HEK293 (cell line): Measurements from ENCODE around the gene ARSJ.

ENCODE experiments used
- CTCF ChIA-PET: fragments of 350-600 bp; formaldehyde crosslinking; extraction: SDS; loops from one replicate; lab custom pipeline; 2021; ENCODE audit warnings: antibody characterized with exemption; lab: Yijun Ruan, JAX
- POLR2A ChIA-PET: fragments of 300-600 bp; formaldehyde crosslinking; extraction: SDS; loops from one replicate; lab custom pipeline; 2020; ENCODE audit warnings: antibody characterized with exemption, inconsistent platforms; lab: Yijun Ruan, JAX
- H3K27ac ChIP-seq: fragments of 200-500 bp; sonication (Bioruptor generic); 2 replicates; pipeline ENCODE4 v1.5.1; 2014; ENCODE audit warnings: low read depth, low read length, control low read depth, inconsistent platforms; ENCODE audit errors: extremely low read depth
- H3K36me3 ChIP-seq, 2 experiments: fragments of 200-500 bp in 1 of 2; sonication (Bioruptor generic) in 1 of 2; 1 replicate in 1 of 2; 2 replicates in 1 of 2; pipeline ENCODE4 v1.5.1; 2014 to 2017; ENCODE audit warnings: inconsistent platforms in 2 of 2, low read length in 2 of 2; ENCODE audit not compliant: control insufficient read depth in 2 of 2, insufficient read depth in 1 of 2
- H3K4me1 ChIP-seq: fragments of 200-500 bp; sonication (Bioruptor generic); 2 replicates; pipeline ENCODE4 v1.5.1; 2014; ENCODE audit warnings: mild to moderate bottlenecking, low read length, inconsistent platforms; ENCODE audit not compliant: control insufficient read depth, insufficient read depth
- H3K4me3 ChIP-seq: 2 replicates; pipeline ENCODE4 v1.5.1; 2011; ENCODE audit warnings: low read depth, mild to moderate bottlenecking, control low read depth, low read length, moderate library complexity
- H3K9me3 ChIP-seq: fragments of 200-500 bp; sonication (Bioruptor generic); 2 replicates; pipeline ENCODE4 v1.5.1; 2014; ENCODE audit warnings: low read depth, low read length, inconsistent platforms; ENCODE audit not compliant: control insufficient read depth, insufficient read depth
- EGR2 ChIP-seq: fragments of 450-650 bp; formaldehyde crosslinking; IDR thresholded peaks from 2 replicates; pipeline ENCODE4 v1.5.1; 2016; ENCODE audit warnings: low read depth, missing biosample characterization, missing genetic modification characterization
- HIC1 ChIP-seq: fragments of 450-650 bp; formaldehyde crosslinking; IDR thresholded peaks from 2 replicates; pipeline ENCODE4 v1.5.1; 2016; ENCODE audit warnings: missing biosample characterization, missing genetic modification characterization
- KLF10 ChIP-seq: fragments of 450-650 bp; IDR thresholded peaks from 2 replicates; pipeline ENCODE4 v1.5.1; 2018; ENCODE audit warnings: missing biosample characterization, mild to moderate bottlenecking, missing genetic modification characterization
- PATZ1 ChIP-seq: fragments of 450-650 bp; formaldehyde crosslinking; IDR thresholded peaks from 2 replicates; pipeline ENCODE4 v1.5.1; 2016; ENCODE audit warnings: missing biosample characterization, missing genetic modification characterization
- RBAK ChIP-seq: fragments of 450-650 bp; formaldehyde crosslinking; IDR thresholded peaks from 2 replicates; pipeline ENCODE4 v1.5.1; 2016; ENCODE audit warnings: missing biosample characterization, missing genetic modification characterization
- SCRT2 ChIP-seq: fragments of 450-650 bp; formaldehyde crosslinking; IDR thresholded peaks from 2 replicates; pipeline ENCODE4 v1.5.1; 2016; ENCODE audit warnings: missing biosample characterization, missing genetic modification characterization
- SETDB1 ChIP-seq: IDR thresholded peaks from one replicate; pipeline ENCODE4 v1.6.1; 2017; ENCODE audit warnings: mild to moderate bottlenecking, low read length, moderate library complexity, mixed read lengths; ENCODE audit not compliant: insufficient read length
- SP2 ChIP-seq: fragments of 450-650 bp; formaldehyde crosslinking; IDR thresholded peaks from 2 replicates; pipeline ENCODE4 v1.5.1; 2016; ENCODE audit warnings: missing biosample characterization, missing genetic modification characterization
- ZBTB1 ChIP-seq: fragments of 450-650 bp; formaldehyde crosslinking; IDR thresholded peaks from 2 replicates; pipeline ENCODE4 v1.5.1; 2016; ENCODE audit warnings: missing biosample characterization, missing genetic modification characterization
- ZBTB17 ChIP-seq: fragments of 450-650 bp; formaldehyde crosslinking; IDR thresholded peaks from 2 replicates; pipeline ENCODE4 v1.5.1; 2016; ENCODE audit warnings: missing biosample characterization, missing genetic modification characterization
- ZBTB44 ChIP-seq: fragments of 450-650 bp; IDR thresholded peaks from 2 replicates; pipeline ENCODE4 v1.5.1; 2018; ENCODE audit warnings: missing biosample characterization, mild to moderate bottlenecking, missing genetic modification characterization
- ZFHX2 ChIP-seq: fragments of 450-650 bp; formaldehyde crosslinking; conservative IDR thresholded peaks from 2 replicates; pipeline ENCODE4 v1.5.1; 2016; ENCODE audit warnings: missing biosample characterization, missing genetic modification characterization
- ZIC2 ChIP-seq: fragments of 450-650 bp; formaldehyde crosslinking; IDR thresholded peaks from 2 replicates; pipeline ENCODE4 v1.5.1; 2016; ENCODE audit warnings: missing biosample characterization, missing genetic modification characterization
- ZNF112 ChIP-seq: fragments of 450-650 bp; formaldehyde crosslinking; IDR thresholded peaks from 2 replicates; pipeline ENCODE4 v1.5.0; 2017; ENCODE audit warnings: missing biosample characterization, missing genetic modification characterization
- ZNF121 ChIP-seq: fragments of 450-650 bp; formaldehyde crosslinking; IDR thresholded peaks from 2 replicates; pipeline ENCODE4 v1.5.1; 2016; ENCODE audit warnings: missing biosample characterization, missing genetic modification characterization
- ZNF169 ChIP-seq: fragments of 450-650 bp; formaldehyde crosslinking; IDR thresholded peaks from 2 replicates; pipeline ENCODE4 v1.5.1; 2016; ENCODE audit warnings: missing biosample characterization, missing genetic modification characterization
- ZNF211 ChIP-seq: fragments of 450-650 bp; formaldehyde crosslinking; IDR thresholded peaks from 2 replicates; pipeline ENCODE4 v1.5.1; 2016; ENCODE audit warnings: low read depth, missing biosample characterization, missing genetic modification characterization
- ZNF221 ChIP-seq: fragments of 450-650 bp; formaldehyde crosslinking; IDR thresholded peaks from 2 replicates; pipeline ENCODE4 v1.5.1; 2017; ENCODE audit warnings: missing biosample characterization, missing genetic modification characterization, borderline replicate concordance
- ZNF239 ChIP-seq: fragments of 450-650 bp; formaldehyde crosslinking; IDR thresholded peaks from 2 replicates; pipeline ENCODE4 v1.5.1; 2016; ENCODE audit warnings: missing biosample characterization, missing genetic modification characterization
- ZNF274 ChIP-seq, 2 experiments: fragments of 200-500 bp in 1 of 2; fragments of 450-650 bp in 1 of 2; sonication (Bioruptor generic) in 1 of 2; formaldehyde crosslinking in 1 of 2; IDR thresholded peaks; 2 replicates each; pipeline versions ENCODE4 v1.5.1 to v1.6.1; 2014 to 2016; ENCODE audit warnings: borderline replicate concordance in 1 of 2, inconsistent platforms in 1 of 2, low read length in 1 of 2, missing biosample characterization in 1 of 2, missing genetic modification characterization in 1 of 2
- ZNF514 ChIP-seq: fragments of 450-650 bp; formaldehyde crosslinking; IDR thresholded peaks from 2 replicates; pipeline ENCODE4 v1.5.1; 2016; ENCODE audit warnings: missing biosample characterization, missing genetic modification characterization
- ZNF580 ChIP-seq: fragments of 450-650 bp; formaldehyde crosslinking; IDR thresholded peaks from 2 replicates; pipeline ENCODE4 v1.5.1; 2016; ENCODE audit warnings: missing biosample characterization, missing genetic modification characterization
- ZNF658 ChIP-seq: fragments of 450-650 bp; formaldehyde crosslinking; IDR thresholded peaks from 2 replicates; pipeline ENCODE4; 2016; ENCODE audit warnings: missing biosample characterization, missing genetic modification characterization
- ZNF747 ChIP-seq: fragments of 450-650 bp; formaldehyde crosslinking; IDR thresholded peaks from 2 replicates; pipeline ENCODE4 v1.5.1; 2016; ENCODE audit warnings: missing biosample characterization, missing genetic modification characterization
- ZSCAN18 ChIP-seq: fragments of 450-650 bp; formaldehyde crosslinking; IDR thresholded peaks from 2 replicates; pipeline ENCODE4 v1.5.1; 2016; ENCODE audit warnings: missing biosample characterization, missing genetic modification characterization

ARSJ gene

GRCh38 chr4:113951263-113951662 is 28.2 kb downstream of the ARSJ start:
- ChIA-PET POLR2A (no interaction called here), CTCF (interaction anchor here (0.6 to 2.2 kb wide), 3 partner anchors 121 to 557 kb away, joined by 3 to 10 read pairs (median 4); no protein-coding TSS in a partner anchor)
- Histone ChIP-seq H3K4me3 (no peak overlapping the region), H3K36me3 (no peaks in the 10 kb centered on the region), H3K9me3 (no peaks in the 10 kb centered on the region), H3K4me1 (no peaks in the 10 kb centered on the region), H3K27ac (no peak overlapping the region)
- TF ChIP-seq ZNF274 (IDR thresholded peaks at IDR 0.05; ENCODE audit: low read length) (no peak), ZNF274 (tag by site-specific recombination; IDR thresholded peaks at IDR 0.05; ENCODE audit: borderline replicate concordance) (no peak), ZNF239 (tag by site-specific recombination) (no peak), RBAK (tag by site-specific recombination) (no peak), EGR2 (tag by site-specific recombination) (no peak), ZNF221 (tag by site-specific recombination) (no peak), ZBTB1 (tag by site-specific recombination) (no peak)

GRCh38 chr4:113950207-113950606 is 29.2 kb downstream of the ARSJ start:
- Histone ChIP-seq H3K27ac (no peak overlapping the region), H3K4me3 (no peak overlapping the region), H3K4me1 (no peaks in the 10 kb centered on the region), H3K9me3 (no peaks in the 10 kb centered on the region), H3K36me3 (no peaks in the 10 kb centered on the region)
- no peak for TF ChIP-seq ZBTB44 (tag by site-specific recombination)
- POLR2A ChIA-PET, result no interaction called here
- CTCF ChIA-PET, result interaction anchor here (0.7 to 2.2 kb wide), 4 partner anchors 15 to 970 kb away, joined by 3 to 10 read pairs (median 4); no protein-coding TSS in a partner anchor

- Histone ChIP-seq H3K4me1 (no peaks in the 10 kb centered on the region), H3K4me3 (no peak overlapping the region)
- CTCF ChIA-PET, result interaction anchor here (0.7 to 0.8 kb wide), 2 partner anchors 17 to 653 kb away, joined by 3 read pairs; no protein-coding TSS in a partner anchor
- TF ChIP-seq ZBTB1 (tag by site-specific recombination), result no peak
- TF ChIP-seq ZNF658 (tag by site-specific recombination), result no peak
- TF ChIP-seq ZNF221 (tag by site-specific recombination), result no peak
- no peak for TF ChIP-seq ZBTB17 (tag by site-specific recombination)
- TF ChIP-seq ZNF747 (tag by site-specific recombination), result no peak
- no peak for TF ChIP-seq KLF10
- no peak for TF ChIP-seq SETDB1
- TF ChIP-seq ZFHX2, result no peak
- no peak for TF ChIP-seq ZNF169
- TF ChIP-seq SP2, result no peak
- TF ChIP-seq ZNF121 (tag by site-specific recombination), result no peak
- no peak for TF ChIP-seq ZNF514 (tag by site-specific recombination)
- no peak for TF ChIP-seq ZIC2 (tag by site-specific recombination)
- no peak for TF ChIP-seq HIC1 (tag by site-specific recombination)
- no peak for TF ChIP-seq ZNF580
- TF ChIP-seq ZNF112 (tag by site-specific recombination), result no peak
- no peak for TF ChIP-seq SCRT2 (tag by site-specific recombination)
- no peak for TF ChIP-seq PATZ1 (tag by site-specific recombination)
- no peak for TF ChIP-seq ZSCAN18 (tag by site-specific recombination)
- no peak for TF ChIP-seq ZNF211 (tag by site-specific recombination)
- TF ChIP-seq, all 188 proteins: peak for 0
- Histone ChIP-seq H3K36me3 (no peaks in the 10 kb centered on the region), H3K27ac (no peak overlapping the region), H3K9me3 (no peaks in the 10 kb centered on the region)
- POLR2A ChIA-PET, result no interaction called here
Measured at GRCh38 chr4:113947484-113947883, 32.0 kb downstream of the ARSJ start.
